Ishikawa (cell line): ENCODE results near the gene RNF186.

Source experiments
- CEBPB ChIP-seq: IDR thresholded peaks from 2 replicates; pipeline ENCODE4 v1.6.1; 2012
- CREB1 ChIP-seq: IDR thresholded peaks from 2 replicates; pipeline ENCODE4 v1.6.1; 2012; ENCODE audit warnings: low read depth
- EGR1 ChIP-seq: IDR thresholded peaks from 2 replicates; pipeline ENCODE4 v1.6.1; 2012
- EP300 ChIP-seq: IDR thresholded peaks from 2 replicates; pipeline ENCODE4 v1.6.1; 2012; ENCODE audit warnings: borderline replicate concordance
- FOXM1 ChIP-seq: IDR thresholded peaks from 2 replicates; pipeline ENCODE4 v1.6.1; 2012; ENCODE audit warnings: low read depth, borderline replicate concordance
- MAX ChIP-seq: IDR thresholded peaks from 2 replicates; pipeline ENCODE4 v1.6.1; 2012
- NFIC ChIP-seq: IDR thresholded peaks from 2 replicates; pipeline ENCODE4 v1.6.1; 2012
- RAD21 ChIP-seq: IDR thresholded peaks from 2 replicates; pipeline ENCODE4 v1.6.1; 2012; ENCODE audit warnings: low read depth
- REST ChIP-seq: IDR thresholded peaks from 2 replicates; pipeline ENCODE4 v1.6.1; 2012; ENCODE audit warnings: low read depth, mild to moderate bottlenecking
- TAF1 ChIP-seq: IDR thresholded peaks from 2 replicates; pipeline ENCODE4 v1.6.1; 2012; ENCODE audit warnings: low read depth, mild to moderate bottlenecking
- TCF12 ChIP-seq: IDR thresholded peaks from 2 replicates; pipeline ENCODE4 v1.6.1; 2012; ENCODE audit warnings: low read depth
- TEAD4 ChIP-seq: IDR thresholded peaks from 2 replicates; pipeline ENCODE4 v1.6.1; 2012
- USF1 ChIP-seq: IDR thresholded peaks from 2 replicates; pipeline ENCODE4 v1.6.1; 2012
- YY1 ChIP-seq: IDR thresholded peaks from 2 replicates; pipeline ENCODE4 v1.6.1; 2012; ENCODE audit warnings: low read depth
- ZBTB7A ChIP-seq: IDR thresholded peaks from 2 replicates; pipeline ENCODE4 v1.6.1; 2012; ENCODE audit warnings: low read depth

RNF186 gene

GRCh38 chr1:19824541-19824940 is 9.5 kb upstream of the RNF186 start:
- TF ChIP-seq EP300: no peak
- TF ChIP-seq USF1: no peak
- TF ChIP-seq TEAD4: no peak
- no peak for TF ChIP-seq ZBTB7A
- TF ChIP-seq TCF12: no peak
- no peak for TF ChIP-seq CREB1
- TF ChIP-seq YY1: no peak
- no peak for TF ChIP-seq MAX
- no peak for TF ChIP-seq RAD21
- TF ChIP-seq FOXM1: no peak

GRCh38 chr1:19824036-19824435 is 9.0 kb upstream of the RNF186 start:
- no peak for TF ChIP-seq EP300
- no peak for TF ChIP-seq RAD21
- TF ChIP-seq EGR1: no peak
- no peak for TF ChIP-seq TAF1
- no peak for TF ChIP-seq USF1
- TF ChIP-seq FOXM1: no peak
- TF ChIP-seq NFIC: no peak

- TF ChIP-seq NFIC: no peak
- TF ChIP-seq TCF12: no peak
- no peak for TF ChIP-seq MAX
Observed at GRCh38 chr1:19819701-19820100, 4.6 kb upstream of the RNF186 start.

GRCh38 chr1:19818324-19818723 is 3.2 kb upstream of the RNF186 start:
- TF ChIP-seq RAD21 (no peak), YY1 (no peak), TEAD4 (no peak), CEBPB (no peak), REST (no peak), EP300 (no peak), MAX (no peak), USF1 (no peak), EGR1 (no peak), FOXM1 (no peak), ZBTB7A (no peak), CREB1 (no peak), TAF1 (no peak), TCF12 (no peak), NFIC (no peak)

GRCh38 chr1:19817160-19817559 is 2.1 kb upstream of the RNF186 start:
- TF ChIP-seq YY1: no peak

- TF ChIP-seq YY1 (no peak), EP300 (no peak), FOXM1 (no peak), MAX (no peak), ZBTB7A (no peak), NFIC (no peak), CEBPB (no peak), USF1 (no peak), CREB1 (no peak), TAF1 (no peak), TCF12 (no peak), REST (no peak), RAD21 (no peak)
Observed at GRCh38 chr1:19815801-19816736, 986 bp upstream of the RNF186 start.
